ENCODE results near the gene PTPA. TPM values are rescaled to one million over a fixed set of nuclear protein-coding genes. Genes with fewer than 3 reads are reported as not detected.
"Not testable (repeated sequence)": the region's sequence is repeated elsewhere in the genome, so short reads cannot be mapped to it uniquely, and the experiment has no call there.

Gene PTPA
- total and polyA plus RNA-seq, 2 of the 4 experiments (the other 2 are of a cell fraction), result 124 to 149 TPM

DNA sequence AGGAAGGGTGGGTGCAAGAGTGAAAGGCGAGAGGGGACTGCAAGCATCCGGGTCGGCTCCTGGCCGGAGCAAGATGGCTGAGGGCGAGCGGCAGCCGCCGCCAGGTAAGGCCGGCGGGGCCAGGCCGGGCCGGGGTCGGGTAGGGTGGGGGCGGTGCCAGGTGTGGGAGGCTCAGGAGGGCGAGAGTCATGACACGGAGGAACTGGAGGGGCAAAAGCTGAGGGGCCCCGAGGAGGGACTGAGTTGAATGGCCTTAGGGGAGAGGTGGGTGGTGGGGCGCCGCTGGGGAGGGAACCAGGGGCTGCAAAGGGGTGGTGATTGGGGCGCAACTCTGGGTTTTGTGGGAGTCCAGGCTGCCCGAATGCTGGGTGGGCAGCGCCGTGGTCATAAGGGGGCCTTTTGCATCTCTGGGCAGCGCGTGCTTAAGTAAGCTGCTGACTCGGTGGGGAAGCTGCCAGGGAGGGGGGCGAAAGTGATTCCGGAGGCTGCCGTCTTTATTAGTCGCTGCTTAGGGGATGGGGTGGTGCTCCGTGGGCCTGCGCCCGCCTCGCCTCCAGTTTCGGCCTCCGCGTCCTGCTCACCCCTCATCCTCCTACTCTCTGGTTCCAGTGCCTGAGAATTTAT lies 425 bp downstream of the PTPA start:
- DNase-seq, result peak; percentile 45
- POLR2A ChIA-PET (ENCODE audit: unreplicated experiment), result no interaction called here
- in situ Hi-C loops (cut with MboI; ENCODE audit: low sequenced_read_pairs), result no loop called here
- Histone ChIP-seq H2AFZ (replicated peaks; ENCODE audit: low read length, poor library complexity) (peak overlapping the region; percentile 96), H2AK5ac (ENCODE audit: low read depth, low read length) (peak overlapping the region; percentile 65; the same call in 1 of the 2 replicates), H3K9ac (ENCODE audit: low read depth, low read length) (peak overlapping the region; percentile 82), H3K56ac (ENCODE audit: extremely low read depth, insufficient read depth, low read length) (peak overlapping the region; percentile 95), H3K23ac (ENCODE audit: low read depth, low read length) (peak overlapping the region; percentile 78), H2BK15ac (ENCODE audit: low read depth, low read length) (peak overlapping the region; percentile 67; the same call in 1 of the 3 replicates), H4K20me1 (ENCODE audit: insufficient read depth, low read length) (peaks cover 4% of the 10 kb centered on the region), H3K9me3 (ENCODE audit: control insufficient read depth, insufficient read depth, low read length) (no peaks in the 10 kb centered on the region), H4K5ac (ENCODE audit: low read depth, low read length) (peak overlapping the region; percentile 87), H3K4me3 (ENCODE audit: insufficient read depth, low read depth, low read length) (peak overlapping the region; percentile 93), H3K27me3 (ENCODE audit: control insufficient read depth, insufficient read depth, low read length) (no peaks in the 10 kb centered on the region), H2BK5ac (ENCODE audit: low read depth, low read length, poor library complexity, severe bottlenecking) (peak overlapping the region; percentile 93), H3K9me1 (ENCODE audit: insufficient read depth, low read length) (0 out of 2 replicates have a peak, but pooled peaks cover 3% of the 10 kb centered on the region), H3K36me3 (ENCODE audit: control insufficient read depth, insufficient read depth, low read length) (peaks cover 13% of the 10 kb centered on the region), H3K18ac (ENCODE audit: low read depth, low read length) (peak overlapping the region; percentile 78), H3K14ac (replicated peaks; ENCODE audit: low read depth, low read length) (peak overlapping the region; percentile 97), H3K4ac (ENCODE audit: low read depth, low read length) (peak overlapping the region; percentile 93), H3K79me1 (ENCODE audit: low read depth in 1 of 2, low read length in 2 of 2) (peaks cover 29 to 72% of the 10 kb centered on the region in 2 experiments), H2AK9ac (replicated peaks; ENCODE audit: low read depth, low read length, poor library complexity) (peak overlapping the region; percentile 99), H4K91ac (ENCODE audit: insufficient read depth, low read depth, low read length) (peak overlapping the region; percentile 91), H3K4me1 (ENCODE audit: control insufficient read depth, insufficient read depth, low read length) (peaks cover 7% of the 10 kb centered on the region), H2BK20ac (ENCODE audit: low read depth, low read length) (no peak overlapping the region), H4K8ac (ENCODE audit: low read depth in 2 of 2, low read length in 2 of 2) (peak overlapping the region; percentile 79 to 97; a peak in 3 of 4 replicates), H2BK120ac (ENCODE audit: low read depth, low read length) (peak overlapping the region; percentile 86), H3K27ac (ENCODE audit: insufficient read depth, low read length) (peak overlapping the region; percentile 91), H3K4me2 (ENCODE audit: low read depth, low read length) (peak overlapping the region; percentile 97)
- BruUV-seq (replicated peaks), result no TSS peak
- dilution Hi-C loops (cut with HindIII; ENCODE audit: low sequenced_read_pairs, unreplicated experiment), result no loop called here
- intact Hi-C loops (cut with micrococcal nuclease), result no loop called here
- CTCF ChIA-PET, result interaction anchor here (1.1 kb wide), 1 partner anchor 9 kb away, joined by 3 read pairs; no protein-coding TSS in a partner anchor
- peak; percentile 16 for ATAC-seq (ENCODE audit: low read depth)
- TF ChIP-seq CEBPB (IDR thresholded peaks at IDR 0.05; ENCODE audit: low read depth, low read length), result no peak
- TF ChIP-seq MAZ (IDR thresholded peaks at IDR 0.05; ENCODE audit: borderline replicate concordance, low read depth, low read length), result 0 out of 2 replicates have a peak, but pooled peaks have one; percentile 51
- 0 out of 2 replicates have a peak, but pooled peaks have one; percentile 35 for TF ChIP-seq MXI1 (IDR thresholded peaks at IDR 0.05; ENCODE audit: borderline replicate concordance, low read depth, low read length)
- WGBS, 2 experiments (ENCODE audit: extremely low coverage in 2 of 2, insufficient read length in 1 of 2), result 0% methylated on average over 15 of the region's 37 CpGs; no CpG with 5 or more reads in 1 of the 2 experiments

GRCh38 chr9:129112526-129112925 lies 1.3 kb downstream of the PTPA start:
- H2BK120ac ChIP-seq (ENCODE audit: low read depth, low read length); H3K27me3 ChIP-seq (ENCODE audit: control insufficient read depth, insufficient read depth, low read length); H3K9me1 ChIP-seq (ENCODE audit: insufficient read depth, low read length); dilution Hi-C loops (cut with HindIII; ENCODE audit: low sequenced_read_pairs, unreplicated experiment); H2BK20ac ChIP-seq (ENCODE audit: low read depth, low read length); H3K18ac ChIP-seq (ENCODE audit: low read depth, low read length); DNase-seq; H3K4me1 ChIP-seq (ENCODE audit: control insufficient read depth, insufficient read depth, low read length); H3K9me3 ChIP-seq (ENCODE audit: control insufficient read depth, insufficient read depth, low read length); H3K36me3 ChIP-seq (ENCODE audit: control insufficient read depth, insufficient read depth, low read length); BruUV-seq (replicated peaks); in situ Hi-C loops (cut with MboI; ENCODE audit: low sequenced_read_pairs); H2BK15ac ChIP-seq (ENCODE audit: low read depth, low read length); H4K20me1 ChIP-seq (ENCODE audit: insufficient read depth, low read length); H2BK5ac ChIP-seq (ENCODE audit: low read depth, low read length, poor library complexity, severe bottlenecking); intact Hi-C loops (cut with micrococcal nuclease); ATAC-seq (ENCODE audit: low read depth); POLR2A ChIA-PET (ENCODE audit: unreplicated experiment): not testable (repeated sequence)
- Histone ChIP-seq H3K4ac (ENCODE audit: low read depth, low read length) (peak overlapping the region; percentile 93), H2AFZ (replicated peaks; ENCODE audit: low read length, poor library complexity) (peak overlapping the region; percentile 96), H3K56ac (ENCODE audit: extremely low read depth, insufficient read depth, low read length) (peak overlapping the region; percentile 58; the same call in 1 of the 2 replicates), H3K27ac (ENCODE audit: insufficient read depth, low read length) (peak overlapping the region; percentile 91; the same call in 1 of the 2 replicates), H3K23ac (ENCODE audit: low read depth, low read length) (peak overlapping the region; percentile 32), H3K4me3 (ENCODE audit: insufficient read depth, low read depth, low read length) (peak overlapping the region; percentile 93), H3K79me1 (ENCODE audit: low read depth in 1 of 2, low read length in 2 of 2) (peaks cover 26 to 70% of the 10 kb centered on the region in 2 experiments; a peak in 3 of 4 replicates), H4K8ac (ENCODE audit: low read depth in 2 of 2, low read length in 2 of 2) (peak overlapping the region; percentile 79 to 97; a peak in 3 of 4 replicates), H2AK5ac (ENCODE audit: low read depth, low read length) (peak overlapping the region; percentile 65; the same call in 1 of the 2 replicates), H3K4me2 (ENCODE audit: low read depth, low read length) (peak overlapping the region; percentile 97), H2AK9ac (replicated peaks; ENCODE audit: low read depth, low read length, poor library complexity) (peak overlapping the region; percentile 99), H3K9ac (ENCODE audit: low read depth, low read length) (peak overlapping the region; percentile 82), H4K5ac (ENCODE audit: low read depth, low read length) (peak overlapping the region; percentile 69), H3K14ac (replicated peaks; ENCODE audit: low read depth, low read length) (peak overlapping the region; percentile 89; the same call in 1 of the 2 replicates), H4K91ac (ENCODE audit: insufficient read depth, low read depth, low read length) (peak overlapping the region; percentile 57; the same call in 1 of the 2 replicates)
- 96% methylated on average over 7 of the region's 17 CpGs; no CpG with 5 or more reads in 1 of the 2 experiments for WGBS, 2 experiments (ENCODE audit: extremely low coverage in 2 of 2, insufficient read length in 1 of 2)
- CTCF ChIA-PET, result interaction anchor here (1.1 kb wide), 1 partner anchor 10 kb away, joined by 3 read pairs; no protein-coding TSS in a partner anchor

Data from IMR-90 (cell line).